ENCODE measurements around the gene NUDT14.

NUDT14 gene

GRCh38 chr14:105165761-105166485 is 15.2 kb downstream of the NUDT14 start:
- DNase-seq (ENCODE audit: low read depth in 1 of 2, low spot score in 1 of 2) = no peak
- in situ Hi-C loops (cut with HindIII; ENCODE audit: low pct_unique_long_range_greater_than_20kb, low sequenced_read_pairs) = no loop called here

GRCh38 chr14:105165134-105165704 is 15.9 kb downstream of the NUDT14 start:
- in situ Hi-C loops (cut with HindIII; ENCODE audit: low pct_unique_long_range_greater_than_20kb, low sequenced_read_pairs) = no loop called here
- no peak for TF ChIP-seq JUND (IDR thresholded peaks at IDR 0.05; ENCODE audit: low read depth)
- DNase-seq (ENCODE audit: low read depth in 1 of 2, low spot score in 1 of 2) = peak in 1 of 2 experiments; percentile 48

More at GRCh38 chr14:105165761-105166485, 15.2 kb downstream of the NUDT14 start:
- TF ChIP-seq JUND (IDR thresholded peaks at IDR 0.05; ENCODE audit: low read depth) = no peak

- DNase-seq (ENCODE audit: low read depth in 1 of 2, low spot score in 1 of 2) = no peak
- in situ Hi-C loops (cut with HindIII; ENCODE audit: low pct_unique_long_range_greater_than_20kb, low sequenced_read_pairs) = no loop called here
- no peak for TF ChIP-seq JUND (IDR thresholded peaks at IDR 0.05; ENCODE audit: low read depth)
These were observed 17.9 kb downstream of the NUDT14 start for GRCh38 chr14:105163040-105163742.

GRCh38 chr14:105162669-105162979 is 18.5 kb downstream of the NUDT14 start:
- DNase-seq (ENCODE audit: low read depth in 1 of 2, low spot score in 1 of 2) = no peak
- no peak for TF ChIP-seq JUND (IDR thresholded peaks at IDR 0.05; ENCODE audit: low read depth)
- in situ Hi-C loops (cut with HindIII; ENCODE audit: low pct_unique_long_range_greater_than_20kb, low sequenced_read_pairs) = no loop called here

GRCh38 chr14:105161964-105162668 is 19.0 kb downstream of the NUDT14 start:
- TF ChIP-seq JUND (IDR thresholded peaks at IDR 0.05; ENCODE audit: low read depth) = no peak
- DNase-seq (ENCODE audit: low read depth in 1 of 2, low spot score in 1 of 2) = no peak
- in situ Hi-C loops (cut with HindIII; ENCODE audit: low pct_unique_long_range_greater_than_20kb, low sequenced_read_pairs) = no loop called here

- in situ Hi-C loops (cut with HindIII; ENCODE audit: low pct_unique_long_range_greater_than_20kb, low sequenced_read_pairs) = no loop called here
- TF ChIP-seq JUND (IDR thresholded peaks at IDR 0.05; ENCODE audit: low read depth) = no peak
- DNase-seq (ENCODE audit: low read depth in 1 of 2, low spot score in 1 of 2) = peak in 1 of 2 experiments; percentile 47
These were observed 19.8 kb downstream of the NUDT14 start for GRCh38 chr14:105161309-105161708.

- TF ChIP-seq JUND (IDR thresholded peaks at IDR 0.05; ENCODE audit: low read depth) = no peak
- in situ Hi-C loops (cut with HindIII; ENCODE audit: low pct_unique_long_range_greater_than_20kb, low sequenced_read_pairs) = no loop called here
- no peak for DNase-seq (ENCODE audit: low read depth in 1 of 2, low spot score in 1 of 2)
These were observed 20.3 kb downstream of the NUDT14 start for GRCh38 chr14:105160776-105161175.

GRCh38 chr14:105159344-105159743 is 21.8 kb downstream of the NUDT14 start:
- no peak for TF ChIP-seq JUND (IDR thresholded peaks at IDR 0.05; ENCODE audit: low read depth)
- DNase-seq (ENCODE audit: low read depth in 1 of 2, low spot score in 1 of 2) = no peak
- in situ Hi-C loops (cut with HindIII; ENCODE audit: low pct_unique_long_range_greater_than_20kb, low sequenced_read_pairs) = no loop called here

- TF ChIP-seq JUND (IDR thresholded peaks at IDR 0.05; ENCODE audit: low read depth) = no peak
- DNase-seq (ENCODE audit: low read depth in 1 of 2, low spot score in 1 of 2) = no peak
- in situ Hi-C loops (cut with HindIII; ENCODE audit: low pct_unique_long_range_greater_than_20kb, low sequenced_read_pairs) = no loop called here
These were observed 22.3 kb downstream of the NUDT14 start for GRCh38 chr14:105158794-105159193.

- no peak for TF ChIP-seq JUND (IDR thresholded peaks at IDR 0.05; ENCODE audit: low read depth)
These were observed 23.2 kb downstream of the NUDT14 start for GRCh38 chr14:105157872-105158271.

GRCh38 chr14:105156414-105157375 is 24.4 kb downstream of the NUDT14 start:
- DNase-seq (ENCODE audit: low read depth in 1 of 2, low spot score in 1 of 2) = no peak
- TF ChIP-seq JUND (IDR thresholded peaks at IDR 0.05; ENCODE audit: low read depth) = no peak
- in situ Hi-C loops (cut with HindIII; ENCODE audit: low pct_unique_long_range_greater_than_20kb, low sequenced_read_pairs) = no loop called here

More at GRCh38 chr14:105157872-105158271, 23.2 kb downstream of the NUDT14 start:
- in situ Hi-C loops (cut with HindIII; ENCODE audit: low pct_unique_long_range_greater_than_20kb, low sequenced_read_pairs) = no loop called here
- no peak for DNase-seq (ENCODE audit: low read depth in 1 of 2, low spot score in 1 of 2)

Measured in T47D (cell line).